ENCODE results near the gene SERPINB6.

DNA sequence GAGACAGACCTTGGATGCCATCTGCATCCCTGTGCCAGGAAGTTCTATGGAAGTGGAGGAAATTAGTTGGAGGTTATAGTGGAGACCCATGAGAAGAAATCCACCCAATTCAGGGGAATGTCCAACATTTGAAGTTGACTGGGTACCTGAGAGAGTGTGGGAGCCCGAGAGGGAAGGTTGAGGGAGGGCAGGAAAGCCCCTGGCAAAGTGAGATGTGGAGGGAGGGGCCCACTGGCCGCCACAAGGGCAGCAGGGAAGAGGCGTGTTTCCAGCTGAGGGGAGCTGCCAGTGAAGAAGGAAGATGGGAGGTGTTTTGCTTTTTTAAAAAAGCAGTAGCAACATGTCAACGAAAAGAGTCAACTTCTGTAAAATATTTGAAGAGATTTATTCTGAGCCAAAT is 52.0 kb downstream of the SERPINB6 start:
- TF ChIP-seq, protein P1, sequence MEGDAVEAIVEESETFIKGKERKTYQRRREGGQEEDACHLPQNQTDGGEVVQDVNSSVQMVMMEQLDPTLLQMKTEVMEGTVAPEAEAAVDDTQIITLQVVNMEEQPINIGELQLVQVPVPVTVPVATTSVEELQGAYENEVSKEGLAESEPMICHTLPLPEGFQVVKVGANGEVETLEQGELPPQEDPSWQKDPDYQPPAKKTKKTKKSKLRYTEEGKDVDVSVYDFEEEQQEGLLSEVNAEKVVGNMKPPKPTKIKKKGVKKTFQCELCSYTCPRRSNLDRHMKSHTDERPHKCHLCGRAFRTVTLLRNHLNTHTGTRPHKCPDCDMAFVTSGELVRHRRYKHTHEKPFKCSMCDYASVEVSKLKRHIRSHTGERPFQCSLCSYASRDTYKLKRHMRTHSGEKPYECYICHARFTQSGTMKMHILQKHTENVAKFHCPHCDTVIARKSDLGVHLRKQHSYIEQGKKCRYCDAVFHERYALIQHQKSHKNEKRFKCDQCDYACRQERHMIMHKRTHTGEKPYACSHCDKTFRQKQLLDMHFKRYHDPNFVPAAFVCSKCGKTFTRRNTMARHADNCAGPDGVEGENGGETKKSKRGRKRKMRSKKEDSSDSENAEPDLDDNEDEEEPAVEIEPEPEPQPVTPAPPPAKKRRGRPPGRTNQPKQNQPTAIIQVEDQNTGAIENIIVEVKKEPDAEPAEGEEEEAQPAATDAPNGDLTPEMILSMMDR (IDR thresholded peaks at IDR 0.05; ENCODE audit: low read length) = no peak
- TF ChIP-seq EZH2 (IDR thresholded peaks at IDR 0.05; ENCODE audit: borderline replicate concordance, low read length) = no peak
